Mucosa of stomach (tissue), 1 donor: ENCODE measurements around the gene PLEKHO2.

Experiments
- H3K27me3 ChIP-seq: one replicate; pipeline ENCODE4 v1.7.0; 2013; ENCODE audit warnings: mild to moderate bottlenecking, low read length; ENCODE audit not compliant: control insufficient read depth, insufficient read depth
- H3K36me3 ChIP-seq: one replicate; pipeline ENCODE4 v1.7.0; 2013; ENCODE audit warnings: low read length; ENCODE audit not compliant: control insufficient read depth, insufficient read depth
- H3K4me1 ChIP-seq: one replicate; pipeline ENCODE4 v1.7.0; 2013; ENCODE audit warnings: mild to moderate bottlenecking, low read length; ENCODE audit not compliant: control insufficient read depth, insufficient read depth
- H3K4me3 ChIP-seq: one replicate; pipeline ENCODE4 v1.7.0; 2013; ENCODE audit warnings: low read length
- H3K9ac ChIP-seq: one replicate; pipeline ENCODE4 v1.7.0; 2013; ENCODE audit warnings: mild to moderate bottlenecking, low read length, moderate library complexity
- H3K9me3 ChIP-seq: one replicate; pipeline ENCODE4 v1.7.0; 2013; ENCODE audit warnings: mild to moderate bottlenecking, low read length, moderate library complexity; ENCODE audit not compliant: control insufficient read depth
- donor health status: Pancreatic carcinoma.

Gene PLEKHO2

DNA sequence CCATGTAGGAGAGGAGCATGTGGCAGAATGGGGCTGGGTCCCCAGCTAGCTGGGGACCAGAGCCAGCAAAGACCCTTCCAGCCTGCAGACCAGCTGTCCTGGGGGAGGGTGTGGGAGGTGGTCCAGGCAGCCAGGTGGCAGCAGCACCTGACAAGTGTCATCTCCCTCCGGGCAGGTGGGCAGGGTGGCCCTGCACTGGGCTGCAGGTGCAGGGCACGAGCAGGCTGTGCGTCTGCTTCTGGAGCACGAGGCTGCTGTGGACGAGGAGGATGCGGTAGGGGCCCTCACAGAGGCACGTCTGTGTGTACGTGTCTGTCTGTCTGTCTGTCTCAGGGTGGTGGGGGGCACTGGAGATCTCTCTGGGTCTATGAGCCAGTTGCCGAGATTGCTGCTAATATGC lies 75.5 kb downstream of the PLEKHO2 start:
- Histone ChIP-seq H3K4me3 (no peak overlapping the region), H3K36me3 (no peaks in the 10 kb centered on the region), H3K4me1 (peaks cover under 1% of the 10 kb centered on the region), H3K27me3 (peaks cover 3% of the 10 kb centered on the region), H3K9me3 (no peaks in the 10 kb centered on the region), H3K9ac (no peak overlapping the region)
